PC-9 (cell line): ENCODE data around the gene TOM1L2. TPM values are rescaled to one million over a fixed set of nuclear protein-coding genes. Genes with fewer than 3 reads are reported as not detected.

Experiments
- BruUV-seq: library from RNA; stranded (reverse); fragments of 400-500 nt; replicated peaks from 2 replicates; lab custom pipeline; 2021; lab: Mats Ljungman, UMichigan
- CTCF ChIA-PET: fragments of 300-600 bp; sonication (Branson Sonifier 250); formaldehyde crosslinking; loops from one replicate; lab custom pipeline; 2022; ENCODE audit warnings: antibody characterized with exemption; lab: Charles Lee
- POLR2A ChIA-PET: fragments of 300-600 bp; sonication (Branson Sonifier 250); formaldehyde crosslinking; loops from one replicate; lab custom pipeline; 2022; ENCODE audit warnings: antibody characterized with exemption; ENCODE audit not compliant: unreplicated experiment; lab: Charles Lee
- DNase-seq, 2 experiments: peaks; one replicate each; pipeline versions ENCODE4 v3.0.0 to v3.0.0-alpha.2; 2015 to 2022; ENCODE audit warnings: mixed read lengths in 1 of 2
- H2AFZ ChIP-seq: fragments of 200-600 bp; sonication (generic); 2 replicates; pipeline ENCODE4 v1.8.1; 2017; ENCODE audit warnings: antibody characterized with exemption
- H3F3A ChIP-seq: fragments of 200-600 bp; sonication (generic); 2 replicates; pipeline ENCODE4 v1.8.1; 2017; ENCODE audit warnings: antibody characterized with exemption, mild to moderate bottlenecking, low read depth; ENCODE audit not compliant: insufficient read depth
- H3K27ac ChIP-seq: fragments of 200-600 bp; sonication (generic); 2 replicates; pipeline ENCODE4 v1.6.1; 2016; ENCODE audit warnings: mixed run types
- H3K27me3 ChIP-seq: fragments of 200-600 bp; sonication (generic); 2 replicates; pipeline ENCODE4 v1.6.1; 2016; ENCODE audit warnings: low read depth, mixed run types; ENCODE audit not compliant: insufficient read depth
- H3K36me3 ChIP-seq: fragments of 200-600 bp; sonication (generic); 2 replicates; pipeline ENCODE4 v1.6.1; 2016; ENCODE audit warnings: low read depth, mixed run types
- H3K4me1 ChIP-seq: fragments of 200-600 bp; sonication (generic); replicated peaks from 2 replicates; pipeline ENCODE4 v1.6.1; 2016; ENCODE audit warnings: mixed run types; ENCODE audit not compliant: insufficient read depth
- H3K4me2 ChIP-seq: fragments of 200-600 bp; sonication (generic); 2 replicates; pipeline ENCODE4 v1.6.1; 2017; ENCODE audit warnings: mixed run types
- H3K4me3 ChIP-seq: fragments of 200-600 bp; sonication (generic); 2 replicates; pipeline ENCODE4 v1.6.1; 2016; ENCODE audit warnings: mixed run types
- H3K79me2 ChIP-seq: fragments of 200-600 bp; sonication (generic); 2 replicates; pipeline ENCODE4 v1.6.1; 2017; ENCODE audit warnings: low read depth, mixed run types
- H3K9me2 ChIP-seq: fragments of 200-600 bp; sonication (generic); 2 replicates; pipeline ENCODE4 v1.8.1; 2017; ENCODE audit warnings: mild to moderate bottlenecking; ENCODE audit not compliant: insufficient read depth
- H3K9me3 ChIP-seq: fragments of 200-600 bp; sonication (generic); 2 replicates; pipeline ENCODE4 v1.8.1; 2016; ENCODE audit warnings: low read depth; ENCODE audit not compliant: insufficient read depth
- H4K20me1 ChIP-seq: fragments of 200-600 bp; sonication (generic); 2 replicates; pipeline ENCODE4 v1.8.1; 2017; ENCODE audit not compliant: insufficient read depth
- CTCF ChIP-seq: fragments of 200-600 bp; sonication (generic); conservative IDR thresholded peaks from 2 replicates; pipeline ENCODE4 v1.6.1; 2017; ENCODE audit warnings: mixed run types, antibody characterized with exemption, mild to moderate bottlenecking, moderate library complexity
- EZH2 ChIP-seq: fragments of 200-600 bp; sonication (generic); IDR thresholded peaks from 2 replicates; pipeline ENCODE4 v1.8.0; 2017; ENCODE audit warnings: antibody characterized with exemption, low read depth
- intact Hi-C: fragments of 100-400 bp; cut with micrococcal nuclease; formaldehyde crosslinking; loops from one replicate; pipeline ENCODE4 v1.10.0; 2022; ENCODE audit not compliant: unreplicated experiment
- total RNA-seq: library from RNA; stranded (reverse); gene quantifications from 2 replicates; pipeline ENCODE4 v1.2.3, GENCODE V29; 2021

Gene TOM1L2
- total RNA-seq, 1 experiment from 2014 or later = 68.5 TPM

- no peak overlapping the region for H3K4me2 ChIP-seq
- no peak overlapping the region for H3K4me3 ChIP-seq
- no peaks in the 10 kb centered on the region for H3K9me3 ChIP-seq
- H2AFZ ChIP-seq = no peak overlapping the region
- ChIA-PET CTCF (no interaction called here), POLR2A (no interaction called here)
- H3K27ac ChIP-seq = no peak overlapping the region
- no peaks in the 10 kb centered on the region for H3K9me2 ChIP-seq
- TF ChIP-seq EZH2 (no peak), CTCF (no peak)
- BruUV-seq = no TSS peak
- H3K4me1 ChIP-seq = no peaks in the 10 kb centered on the region
- H3K27me3 ChIP-seq = no peaks in the 10 kb centered on the region
- intact Hi-C loops = no loop called here
- no peaks in the 10 kb centered on the region for H3K36me3 ChIP-seq
- H3F3A ChIP-seq = no peaks in the 10 kb centered on the region
- no peaks in the 10 kb centered on the region for H4K20me1 ChIP-seq
- DNase-seq = no peak
- no peaks in the 10 kb centered on the region for H3K79me2 ChIP-seq
These were observed 82.3 kb downstream of the TOM1L2 start for GRCh38 chr17:17889922-17890321.

- H3K4me2 ChIP-seq = no peak overlapping the region
- no peak overlapping the region for H3K4me3 ChIP-seq
- intact Hi-C loops = no loop called here
- no peaks in the 10 kb centered on the region for H3K36me3 ChIP-seq
- no peak overlapping the region for H3K27ac ChIP-seq
- CTCF ChIA-PET = interaction anchor here (0.7 kb wide), 1 partner anchor 1429 kb away, joined by 3 read pairs; no protein-coding TSS in a partner anchor
- no peaks in the 10 kb centered on the region for H3K4me1 ChIP-seq
- TF ChIP-seq CTCF = no peak
- TF ChIP-seq EZH2 = no peak
- H2AFZ ChIP-seq = no peak overlapping the region
- H4K20me1 ChIP-seq = no peaks in the 10 kb centered on the region
- no TSS peak for BruUV-seq
- H3K27me3 ChIP-seq = no peaks in the 10 kb centered on the region
- POLR2A ChIA-PET = interaction anchor here (0.5 kb wide), 1 partner anchor 172 kb away, joined by 3 read pairs; no protein-coding TSS in a partner anchor
- H3K79me2 ChIP-seq = no peaks in the 10 kb centered on the region
- no peaks in the 10 kb centered on the region for H3K9me2 ChIP-seq
- no peak for DNase-seq
- no peaks in the 10 kb centered on the region for H3F3A ChIP-seq
- no peaks in the 10 kb centered on the region for H3K9me3 ChIP-seq
These were observed 83.4 kb downstream of the TOM1L2 start for GRCh38 chr17:17888821-17889220.

DNA sequence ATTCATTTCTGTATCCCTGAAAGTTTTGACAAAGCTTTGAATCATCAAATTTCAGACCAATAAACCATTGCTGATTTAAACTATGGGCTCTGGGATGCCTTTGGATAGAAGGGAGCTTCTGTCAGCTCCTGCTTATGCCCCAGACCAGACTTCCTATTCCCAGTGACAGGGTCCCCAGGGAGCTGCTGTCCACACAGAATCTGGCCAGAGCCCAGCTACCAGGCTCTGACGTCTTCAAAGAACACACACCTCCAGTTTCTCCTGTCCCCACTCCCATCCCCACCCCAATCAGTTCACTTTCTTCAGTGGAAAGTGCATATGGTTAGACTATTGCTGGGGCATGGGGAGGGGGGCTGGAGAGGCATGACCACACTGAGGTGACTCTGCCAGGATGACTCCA, 83.8 kb downstream of the TOM1L2 start:
- Histone ChIP-seq H3K27me3 (no peaks in the 10 kb centered on the region), H3K4me3 (no peak overlapping the region), H3K4me2 (no peak overlapping the region), H3K4me1 (no peaks in the 10 kb centered on the region), H3K9me2 (no peaks in the 10 kb centered on the region), H3K27ac (no peak overlapping the region), H2AFZ (no peak overlapping the region), H3K79me2 (no peaks in the 10 kb centered on the region), H3K36me3 (no peaks in the 10 kb centered on the region), H3K9me3 (no peaks in the 10 kb centered on the region), H3F3A (no peaks in the 10 kb centered on the region), H4K20me1 (no peaks in the 10 kb centered on the region)
- intact Hi-C loops = no loop called here
- ChIA-PET CTCF (interaction anchor here (0.7 to 1.1 kb wide), 2 partner anchors 31 to 1429 kb away, joined by 3 to 4 read pairs; no protein-coding TSS in a partner anchor), POLR2A (no interaction called here)
- BruUV-seq = no TSS peak
- DNase-seq = no peak
- no peak for TF ChIP-seq EZH2
- TF ChIP-seq CTCF = no peak
